ENCODE results near the gene IL18R1.

The IL18R1 gene

GRCh38 chr2:102345329-102345920 lies 10.2 kb upstream of the IL18R1 start:
- DNase-seq (ENCODE audit: low read depth in 2 of 3, low spot score in 2 of 3): no peak

- no peak for DNase-seq (ENCODE audit: low read depth in 2 of 3, low spot score in 2 of 3)
Observed at GRCh38 chr2:102346381-102347130, 9.0 kb upstream of the IL18R1 start.

DNA sequence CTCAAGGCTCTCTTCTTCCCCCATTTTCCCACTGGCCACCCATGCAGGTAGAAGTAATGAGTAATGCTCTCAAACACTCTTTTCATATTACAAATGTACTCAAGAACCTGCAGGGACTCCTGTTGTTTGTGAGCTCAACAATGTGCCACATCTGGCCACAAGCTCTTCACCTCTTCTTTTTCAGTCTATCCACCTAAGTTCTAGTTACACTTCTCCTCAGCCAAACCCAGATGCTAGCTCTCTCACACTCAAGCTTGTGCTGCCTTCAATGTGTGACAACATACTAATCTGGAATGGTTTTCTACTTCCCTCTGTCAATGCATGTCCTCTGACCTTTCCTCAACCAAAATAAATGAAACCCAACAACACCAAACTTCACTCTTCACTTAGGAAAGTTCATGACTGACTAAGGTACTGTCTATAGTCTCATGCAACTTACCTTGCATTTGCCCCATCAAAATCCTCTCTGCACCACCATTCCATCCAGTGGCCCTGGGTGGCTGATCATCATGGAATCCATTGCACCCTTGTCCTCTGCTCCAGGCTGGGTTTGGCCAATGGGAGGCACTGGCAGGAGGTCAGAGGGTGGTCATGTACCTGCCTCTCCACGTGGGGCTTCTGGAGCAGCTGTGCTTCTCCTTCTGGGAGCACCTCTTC lies 5.3 kb upstream of the IL18R1 start:
- DNase-seq (ENCODE audit: low read depth in 2 of 3, low spot score in 2 of 3): no peak

- no peak for DNase-seq (ENCODE audit: low read depth in 2 of 3, low spot score in 2 of 3)
Observed at GRCh38 chr2:102356381-102356712, 751 bp downstream of the IL18R1 start.

DNA sequence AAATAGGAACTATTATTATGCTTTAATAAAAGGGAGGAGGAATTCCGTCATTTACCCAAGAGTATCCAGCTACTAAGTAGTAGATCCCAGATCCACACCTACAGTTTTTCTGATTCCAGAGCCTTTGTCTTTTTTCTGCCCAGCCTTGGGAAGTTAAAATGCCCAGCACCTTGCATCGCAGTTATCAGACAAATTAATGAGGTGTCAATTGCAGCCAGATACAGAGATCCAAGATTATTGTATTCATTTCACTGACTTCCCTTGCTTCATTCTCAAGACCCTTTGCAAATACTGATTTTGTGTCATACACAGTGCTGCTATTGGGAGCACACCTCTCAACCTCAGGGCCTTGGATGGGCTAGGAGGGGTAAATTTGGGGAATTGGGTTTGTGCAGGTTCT lies 1.1 kb downstream of the IL18R1 start:
- DNase-seq (ENCODE audit: low read depth in 2 of 3, low spot score in 2 of 3): no peak

DNA sequence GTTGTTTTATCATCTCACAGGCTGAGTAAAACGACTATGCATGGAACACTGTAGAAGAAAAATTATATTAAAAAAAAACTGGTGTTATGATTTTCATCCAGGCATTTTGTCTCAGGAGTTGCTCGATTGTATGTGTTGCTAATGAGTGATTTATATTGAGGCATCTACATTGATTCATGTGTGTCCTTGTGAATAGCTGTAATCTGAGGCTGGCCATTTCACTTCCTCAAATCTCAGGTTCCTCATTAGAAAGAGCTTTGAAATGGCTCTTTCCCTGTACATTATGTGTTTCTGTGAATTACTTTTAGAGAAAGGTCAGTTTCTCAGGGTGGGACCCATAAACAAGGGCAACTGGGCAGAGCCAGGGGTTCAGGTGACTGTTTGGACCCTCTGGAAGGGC lies 2.3 kb downstream of the IL18R1 start:
- no peak for DNase-seq (ENCODE audit: low read depth in 2 of 3, low spot score in 2 of 3)

DNA sequence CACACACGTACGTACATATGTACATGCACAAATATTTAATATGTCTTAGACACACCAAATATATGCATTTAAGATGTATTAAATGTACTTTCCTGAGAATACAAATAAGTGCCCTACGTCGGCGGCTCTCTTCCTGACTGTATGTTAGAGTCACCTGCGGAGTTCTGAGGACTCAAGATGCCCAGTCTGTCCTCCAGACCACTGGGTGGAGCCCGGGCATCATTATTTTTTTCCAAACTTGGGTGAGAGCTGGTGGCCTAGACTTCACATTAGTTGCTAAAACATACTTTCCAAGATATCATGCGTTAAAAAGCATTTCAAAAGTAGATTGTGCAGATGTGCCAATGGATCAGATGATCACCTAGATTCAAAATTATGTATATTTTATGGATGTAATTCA lies 2.9 kb downstream of the IL18R1 start:
- DNase-seq (ENCODE audit: low read depth in 2 of 3, low spot score in 2 of 3): no peak

DNA sequence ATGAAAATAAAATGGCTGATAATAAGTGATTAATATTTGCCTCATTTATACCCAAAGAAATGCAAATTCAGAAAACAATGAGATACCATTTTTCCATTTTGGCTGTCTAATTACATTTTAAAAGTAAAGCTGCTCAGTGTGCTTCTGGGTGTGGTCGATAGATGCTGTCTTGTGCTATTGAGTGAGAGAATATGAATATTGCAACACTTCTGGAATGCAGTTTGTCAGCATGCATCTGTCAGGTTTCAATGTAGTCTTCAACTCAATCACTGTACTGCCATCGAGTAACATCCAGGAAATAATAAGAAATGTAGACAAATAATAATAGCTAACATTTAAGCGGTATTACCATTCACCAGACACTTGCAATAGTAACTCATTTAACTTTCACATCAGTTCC lies 3.9 kb downstream of the IL18R1 start:
- no peak for DNase-seq (ENCODE audit: low read depth in 2 of 3, low spot score in 2 of 3)

GRCh38 chr2:102361632-102362241 lies 6.1 kb downstream of the IL18R1 start:
- no peak for DNase-seq (ENCODE audit: low read depth in 2 of 3, low spot score in 2 of 3)

- DNase-seq (ENCODE audit: low read depth in 2 of 3, low spot score in 2 of 3): no peak
Observed at GRCh38 chr2:102365763-102366162, 10.2 kb downstream of the IL18R1 start.

DNA sequence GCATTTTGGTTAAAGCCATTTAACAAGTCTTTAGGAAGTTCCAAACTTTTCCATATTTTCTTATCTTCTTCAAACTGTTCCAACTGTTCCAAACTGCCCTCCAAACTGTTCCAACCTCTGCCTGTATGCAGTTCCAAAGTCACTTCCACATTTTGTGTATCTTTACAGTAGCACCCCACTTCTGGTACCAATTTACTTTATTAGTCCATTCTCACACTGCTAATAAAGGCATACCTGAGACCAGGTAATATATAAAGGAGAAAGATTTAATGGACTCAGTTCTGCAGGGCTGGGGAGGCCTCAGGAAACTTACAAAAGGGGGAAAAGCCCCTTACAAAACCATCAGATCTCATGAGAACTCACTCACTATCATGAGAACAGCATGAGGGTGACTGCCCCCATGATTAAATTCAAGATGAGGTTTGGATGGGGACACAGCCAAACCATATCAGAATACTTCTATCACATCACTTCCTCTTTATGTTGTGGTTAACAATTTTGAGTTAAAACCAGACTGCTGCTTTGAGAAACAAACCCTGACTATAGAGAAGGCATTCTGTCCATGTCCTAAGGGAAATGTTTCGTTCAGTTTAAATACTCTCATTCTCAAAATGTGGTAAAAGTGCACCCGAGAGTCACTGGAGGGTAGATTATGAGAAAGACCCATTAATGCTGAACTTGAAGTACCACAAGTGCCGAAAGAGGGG lies 11.0 kb downstream of the IL18R1 start:
- no peak for DNase-seq (ENCODE audit: low read depth in 2 of 3, low spot score in 2 of 3)

- no peak for DNase-seq (ENCODE audit: low read depth in 2 of 3, low spot score in 2 of 3)
Observed at GRCh38 chr2:102367331-102367971, 11.9 kb downstream of the IL18R1 start.

DNA sequence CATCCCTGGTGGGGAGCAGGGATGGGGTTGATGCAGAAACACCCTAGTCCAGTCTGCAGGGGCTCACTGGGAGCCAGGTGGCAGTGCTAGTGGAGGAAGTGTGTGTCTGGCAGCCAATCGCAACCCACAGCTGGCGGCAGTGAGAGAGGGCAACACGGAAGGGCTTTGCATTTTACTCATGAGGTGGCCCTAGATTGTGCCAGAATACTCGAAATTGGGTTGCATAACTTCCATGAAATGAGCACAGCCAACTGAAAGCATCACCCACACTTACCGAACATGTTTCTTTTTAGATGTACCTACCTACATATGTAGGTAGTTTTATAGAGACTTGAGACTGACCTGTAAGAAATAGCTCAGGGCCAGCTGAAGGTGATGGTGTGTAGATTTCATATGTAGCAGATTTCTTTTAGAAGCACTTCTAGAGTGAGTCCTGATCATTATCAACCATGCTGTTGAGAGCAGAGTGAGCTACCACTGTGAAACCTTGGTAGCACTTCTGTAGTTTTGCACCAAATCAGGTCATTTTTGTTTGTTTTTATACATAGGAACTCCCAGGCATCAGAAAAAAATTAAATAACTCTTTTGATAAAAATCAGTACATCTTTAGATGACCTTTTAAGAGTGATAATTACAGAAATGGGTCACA lies 13.0 kb downstream of the IL18R1 start:
- no peak for DNase-seq (ENCODE audit: low read depth in 2 of 3, low spot score in 2 of 3)

DNA sequence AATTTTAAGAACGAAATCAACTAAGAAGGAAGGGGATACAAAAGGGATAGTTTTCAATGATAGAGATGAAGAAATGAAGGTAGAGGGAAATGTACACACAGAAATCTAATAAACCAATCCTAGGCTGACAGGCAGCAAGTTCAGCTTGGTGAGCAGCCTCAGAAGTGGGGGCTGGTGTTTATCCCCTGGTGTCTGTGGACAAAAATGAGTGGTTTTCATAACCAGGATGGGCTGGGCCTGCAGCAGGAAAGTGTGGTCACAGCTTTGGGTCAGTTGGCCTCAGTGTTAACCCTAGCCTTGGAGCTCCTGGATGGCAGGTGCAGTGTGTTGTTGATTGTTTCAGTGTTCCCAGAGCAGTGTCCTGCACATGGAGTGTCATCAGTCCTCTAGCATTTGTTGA lies 14.3 kb downstream of the IL18R1 start:
- no peak for DNase-seq (ENCODE audit: low read depth in 2 of 3, low spot score in 2 of 3)

DNA sequence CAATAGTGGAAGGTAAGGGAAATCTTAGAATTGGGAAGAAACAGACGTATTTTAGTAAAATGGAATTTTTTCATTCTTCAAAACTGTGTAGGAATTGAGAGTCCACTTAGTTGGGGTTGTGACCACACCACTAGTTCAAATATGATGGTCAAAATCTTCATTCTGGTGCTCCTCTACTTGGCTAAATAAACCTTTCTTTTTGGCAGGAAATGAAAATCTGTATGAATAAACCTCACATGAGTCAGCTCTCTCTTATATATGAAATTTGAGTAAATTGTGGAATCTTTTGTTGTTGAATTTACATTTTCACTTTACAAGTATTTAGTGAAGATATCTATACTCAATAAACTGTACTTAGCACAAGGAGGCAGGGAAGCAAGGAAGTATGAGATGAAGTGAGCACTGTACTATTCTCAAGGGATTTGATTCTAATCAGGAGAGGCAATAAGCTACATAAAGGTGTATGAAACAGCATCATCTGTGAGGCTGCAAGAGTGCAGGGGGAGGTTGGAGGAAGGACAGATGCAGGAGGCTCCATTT lies 20.5 kb downstream of the IL18R1 start:
- DNase-seq (ENCODE audit: low read depth in 2 of 3, low spot score in 2 of 3): no peak

- no peak for DNase-seq (ENCODE audit: low read depth in 2 of 3, low spot score in 2 of 3)
Observed at GRCh38 chr2:102383722-102384121, 28.1 kb downstream of the IL18R1 start.

DNA sequence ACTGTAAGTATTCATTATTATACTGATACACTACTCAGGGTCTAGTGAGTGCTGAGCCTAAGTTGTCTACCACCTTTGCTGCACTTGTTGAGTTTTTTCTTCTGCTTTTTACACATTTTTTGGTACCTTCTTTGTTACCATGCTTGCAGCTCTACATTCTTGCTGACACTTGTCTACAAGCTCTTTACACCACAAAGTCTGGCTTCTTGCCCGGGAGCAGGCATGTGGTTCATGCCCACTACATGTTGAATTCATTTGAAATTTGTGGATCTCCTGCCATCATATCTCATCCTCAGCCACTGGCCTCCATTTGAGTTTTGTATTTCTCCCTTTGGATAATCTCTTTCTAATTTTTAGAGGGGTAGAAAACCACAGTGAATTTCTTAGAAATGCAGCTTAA lies 29.9 kb downstream of the IL18R1 start:
- no peak for DNase-seq (ENCODE audit: low read depth in 2 of 3, low spot score in 2 of 3)

GRCh38 chr2:102386004-102386403 lies 30.4 kb downstream of the IL18R1 start:
- no peak for DNase-seq (ENCODE audit: low read depth in 2 of 3, low spot score in 2 of 3)

DNA sequence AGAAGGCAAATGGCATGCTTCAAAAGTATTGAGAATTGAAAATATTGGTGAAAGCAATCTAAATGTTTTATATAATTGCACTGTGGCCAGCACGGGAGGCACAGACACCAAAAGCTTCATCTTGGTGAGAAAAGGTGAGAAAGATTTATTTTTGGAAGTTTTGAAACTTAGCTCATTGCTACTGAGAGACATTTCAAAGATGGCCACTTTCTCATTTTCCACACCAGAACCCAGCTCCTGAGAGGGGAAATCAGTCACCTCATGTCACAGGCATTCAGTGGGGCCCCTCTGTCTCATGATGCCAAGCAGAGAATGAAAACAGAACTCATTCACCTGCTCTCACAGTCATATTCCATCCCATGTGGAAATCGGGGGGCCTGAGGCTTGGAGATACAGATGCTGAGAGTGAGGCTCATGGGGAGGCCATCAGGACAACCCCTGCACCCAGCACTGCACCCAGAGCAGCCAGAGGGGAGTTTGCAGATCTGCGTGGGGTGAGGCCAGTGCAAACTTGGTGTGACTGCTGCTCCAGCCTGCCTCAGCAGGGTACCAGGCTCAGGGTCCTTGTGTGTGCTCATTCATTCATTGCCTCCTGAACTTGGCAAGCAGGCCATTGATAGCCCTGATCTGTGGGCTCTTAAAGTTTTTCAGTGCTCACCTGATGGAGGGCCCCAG lies 31.4 kb downstream of the IL18R1 start:
- DNase-seq (ENCODE audit: low read depth in 2 of 3, low spot score in 2 of 3): no peak

Data from activated CD8-positive, alpha-beta memory T cell treated with anti-CD3 and anti-CD28 coated beads for 48 hours (primary cell).